ENCODE results near the gene CFAP53. TPM values are rescaled to one million over a fixed set of nuclear protein-coding genes. Genes with fewer than 3 reads are reported as not detected.

Gene CFAP53
- total and polyA plus RNA-seq, 7 donors: 0.37 to 1.6 (median 0.54) TPM

DNA sequence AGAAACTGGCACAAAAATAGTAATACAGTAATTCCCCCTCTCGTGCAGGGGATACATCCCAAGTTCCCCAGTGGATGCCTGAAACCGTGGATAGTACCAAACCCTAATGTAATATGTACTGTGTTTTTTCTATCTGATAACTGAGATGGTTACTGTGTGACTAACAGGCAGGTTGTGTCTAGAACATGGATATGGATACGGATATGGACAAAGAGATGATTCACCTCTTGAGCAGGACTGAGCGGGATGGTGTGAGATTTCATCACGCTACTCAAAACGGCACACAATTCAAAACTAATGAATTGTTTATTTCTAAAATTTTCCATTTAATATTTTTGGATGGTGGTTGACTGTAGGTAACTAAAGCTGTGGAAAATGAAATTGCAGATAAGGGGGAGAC lies 11.6 kb upstream of the CFAP53 start:
- Histone ChIP-seq H3K27me3 (ENCODE audit: insufficient read depth in 3 of 3, low read length in 2 of 3) (no peaks in the 10 kb centered on the region), H3K27ac (no peak overlapping the region), H3K36me3 (ENCODE audit: insufficient read depth in 1 of 2, low read depth in 1 of 2) (peaks cover 18 to 80% of the 10 kb centered on the region in 2 donors), H3K4me3 (no peak overlapping the region), H3K4me1 (peaks cover 20% of the 10 kb centered on the region), H3K9me3 (no peaks in the 10 kb centered on the region)
- intact Hi-C loops (cut with DNase I): loop anchor here in 1 of 2 donors (10.0 kb wide), 1 partner anchor 463 kb away; the partner anchor contains the start of gene ACAA2
- DNase-seq (no peak), ATAC-seq (no peak)
- TF ChIP-seq, protein P1, sequence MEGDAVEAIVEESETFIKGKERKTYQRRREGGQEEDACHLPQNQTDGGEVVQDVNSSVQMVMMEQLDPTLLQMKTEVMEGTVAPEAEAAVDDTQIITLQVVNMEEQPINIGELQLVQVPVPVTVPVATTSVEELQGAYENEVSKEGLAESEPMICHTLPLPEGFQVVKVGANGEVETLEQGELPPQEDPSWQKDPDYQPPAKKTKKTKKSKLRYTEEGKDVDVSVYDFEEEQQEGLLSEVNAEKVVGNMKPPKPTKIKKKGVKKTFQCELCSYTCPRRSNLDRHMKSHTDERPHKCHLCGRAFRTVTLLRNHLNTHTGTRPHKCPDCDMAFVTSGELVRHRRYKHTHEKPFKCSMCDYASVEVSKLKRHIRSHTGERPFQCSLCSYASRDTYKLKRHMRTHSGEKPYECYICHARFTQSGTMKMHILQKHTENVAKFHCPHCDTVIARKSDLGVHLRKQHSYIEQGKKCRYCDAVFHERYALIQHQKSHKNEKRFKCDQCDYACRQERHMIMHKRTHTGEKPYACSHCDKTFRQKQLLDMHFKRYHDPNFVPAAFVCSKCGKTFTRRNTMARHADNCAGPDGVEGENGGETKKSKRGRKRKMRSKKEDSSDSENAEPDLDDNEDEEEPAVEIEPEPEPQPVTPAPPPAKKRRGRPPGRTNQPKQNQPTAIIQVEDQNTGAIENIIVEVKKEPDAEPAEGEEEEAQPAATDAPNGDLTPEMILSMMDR (IDR thresholded peaks at IDR 0.05): no peak
- WGBS, 3 donors: 76 to 86% (median 78%) methylated on average over 6 of the region's 6 CpGs

DNA sequence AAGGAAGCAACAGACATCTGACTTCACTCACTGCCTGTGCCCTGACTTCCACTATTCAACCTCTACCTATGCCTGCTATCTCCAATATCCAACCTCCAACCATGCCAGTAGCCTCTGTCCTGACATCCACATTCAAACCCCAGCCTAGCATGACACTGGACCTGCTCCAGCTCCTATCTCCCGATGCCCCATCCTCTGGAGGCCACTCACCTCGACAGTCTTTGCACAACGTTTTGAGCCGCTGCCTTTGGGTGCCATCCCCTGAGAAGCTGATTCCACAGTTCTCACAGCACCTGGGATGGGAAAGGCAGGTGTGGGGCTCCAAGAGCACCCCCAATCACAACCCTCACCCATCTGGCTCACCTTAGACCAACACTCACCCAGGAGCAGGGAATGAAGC lies 10.2 kb upstream of the CFAP53 start:
- Histone ChIP-seq H3K4me1 (peaks cover 20% of the 10 kb centered on the region), H3K9me3 (no peaks in the 10 kb centered on the region), H3K27me3 (ENCODE audit: insufficient read depth in 3 of 3, low read length in 2 of 3) (no peaks in the 10 kb centered on the region), H3K27ac (no peak overlapping the region), H3K4me3 (no peak overlapping the region), H3K36me3 (ENCODE audit: insufficient read depth in 1 of 2, low read depth in 1 of 2) (peaks cover 22 to 85% of the 10 kb centered on the region in 2 donors)
- ATAC-seq (no peak), DNase-seq (no peak)
- 87 to 93% (median 90%) methylated on average over 4 of the region's 4 CpGs for WGBS, 3 donors
- intact Hi-C loops (cut with DNase I): loop anchor here in 1 of 2 donors (10.0 kb wide), 1 partner anchor 462 kb away; the partner anchor contains the start of gene ACAA2
- TF ChIP-seq, protein P1 (IDR thresholded peaks at IDR 0.05): no peak

DNA sequence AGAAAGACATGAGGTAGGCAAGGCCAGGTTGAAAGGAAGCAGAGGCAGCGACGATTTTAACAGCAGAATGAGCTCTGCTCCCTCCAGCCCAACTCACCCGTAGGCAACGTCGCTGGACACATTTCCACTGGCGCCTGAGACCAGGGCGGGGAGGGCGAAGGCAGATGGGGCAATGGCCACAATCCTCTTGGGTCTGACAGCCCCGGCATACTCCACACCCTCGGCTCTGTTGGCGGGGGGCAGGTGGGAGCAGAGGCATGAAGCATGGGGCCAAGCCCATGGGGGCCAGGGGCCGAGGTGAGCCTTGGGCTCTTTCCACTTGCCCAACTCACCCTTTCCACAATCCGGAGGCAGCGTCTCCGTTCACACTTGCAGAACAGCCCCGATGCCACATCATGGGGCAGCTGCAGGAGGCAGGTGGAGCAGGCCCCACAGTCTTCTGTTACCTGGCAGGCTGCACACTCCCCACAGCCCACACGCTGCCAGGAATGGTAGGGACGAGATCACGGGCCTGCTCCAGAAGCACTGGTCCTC lies 9.3 kb upstream of the CFAP53 start:
- Histone ChIP-seq H3K4me3 (no peak overlapping the region), H3K27ac (no peak overlapping the region), H3K27me3 (ENCODE audit: insufficient read depth in 3 of 3, low read length in 2 of 3) (no peaks in the 10 kb centered on the region), H3K9me3 (no peaks in the 10 kb centered on the region), H3K4me1 (peaks cover 19% of the 10 kb centered on the region), H3K36me3 (ENCODE audit: insufficient read depth in 1 of 2, low read depth in 1 of 2) (peaks cover 25 to 94% of the 10 kb centered on the region in 2 donors)
- intact Hi-C loops (cut with DNase I): loop anchor here in 1 of 2 donors (10.0 kb wide), 1 partner anchor 461 kb away; the partner anchor contains the start of gene ACAA2
- TF ChIP-seq, protein P1 (IDR thresholded peaks at IDR 0.05): no peak
- 92 to 98% (median 96%) methylated on average over 18 to 19 of the region's 19 CpGs for WGBS, 3 donors
- DNase-seq (no peak), ATAC-seq (no peak)

DNA sequence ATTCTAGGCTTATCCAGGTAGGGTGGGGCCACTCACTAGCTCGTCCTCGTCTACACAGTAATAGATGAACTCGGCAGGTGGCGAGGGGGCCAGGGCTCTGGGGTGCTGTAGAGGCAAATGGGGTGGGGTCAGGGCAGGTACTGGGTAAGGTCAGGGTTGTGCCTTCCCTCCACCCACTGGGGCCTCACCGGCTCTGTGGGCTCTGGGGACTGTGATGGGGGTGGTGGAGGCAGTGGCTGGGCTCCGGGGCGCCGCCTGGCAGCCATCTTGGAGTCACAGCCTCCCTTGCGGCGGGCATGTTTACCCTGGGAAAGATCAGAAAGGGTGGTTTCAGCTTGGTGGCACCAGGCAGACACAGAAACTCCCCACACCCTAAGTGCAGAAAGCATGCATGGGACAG lies 8.6 kb upstream of the CFAP53 start:
- H3K27ac ChIP-seq: no peak overlapping the region
- H3K27me3 ChIP-seq (ENCODE audit: insufficient read depth in 3 of 3, low read length in 2 of 3): no peaks in the 10 kb centered on the region
- DNase-seq: no peak
- 95 to 97% (median 96%) methylated on average over 4 to 10 of the region's 10 CpGs for WGBS, 3 donors
- H3K4me1 ChIP-seq: peaks cover 13% of the 10 kb centered on the region
- peaks cover 25 to 99% of the 10 kb centered on the region in 2 donors for H3K36me3 ChIP-seq (ENCODE audit: insufficient read depth in 1 of 2, low read depth in 1 of 2)
- intact Hi-C loops (cut with DNase I): loop anchor here in 1 of 2 donors (10.0 kb wide), 1 partner anchor 460 kb away; the partner anchor contains the start of gene ACAA2
- TF ChIP-seq, protein P1 (IDR thresholded peaks at IDR 0.05): no peak
- no peak overlapping the region for H3K4me3 ChIP-seq
- ATAC-seq: no peak
- H3K9me3 ChIP-seq: no peaks in the 10 kb centered on the region

Measured in psoas muscle (tissue), 8 donors.